Activated CD8-positive, alpha-beta T cell treated with anti-CD3 and anti-CD28 coated beads for 36 hours (primary cell): ENCODE results near the gene TWF2. TPM values are rescaled to one million over a fixed set of nuclear protein-coding genes. Genes with fewer than 3 reads are reported as not detected.

Source experiments
- ATAC-seq: fragments of 200-7000 bp; cut with Tn5 transposase; one replicate; pipeline ENCODE4 v1.10.0; 2021; ENCODE audit warnings: mild to moderate bottlenecking, moderate library complexity
- CTCF ChIA-PET: fragments of 350-600 bp; sonication (Branson Sonifier 250); formaldehyde crosslinking; loops from one replicate; lab custom pipeline; 2021; ENCODE audit warnings: antibody characterized with exemption; lab: Charles Lee
- POLR2A ChIA-PET: fragments of 350-600 bp; sonication (Branson Sonifier 250); formaldehyde crosslinking; loops from one replicate; lab custom pipeline; 2021; ENCODE audit warnings: antibody characterized with exemption; lab: Charles Lee
- DNase-seq: peaks from one replicate; pipeline ENCODE4 v3.0.0-alpha.2; 2020
- H3K27ac Mint-ChIP-seq: one replicate; pipeline ENCODE4 v1.8.0; 2021; ENCODE audit warnings: mild to moderate bottlenecking, mixed read lengths
- H3K27me3 Mint-ChIP-seq: one replicate; pipeline ENCODE4 v1.8.0; 2021; ENCODE audit warnings: mixed read lengths
- H3K36me3 Mint-ChIP-seq: one replicate; pipeline ENCODE4 v1.8.0; 2021; ENCODE audit warnings: low read depth, mixed read lengths
- H3K4me1 Mint-ChIP-seq: one replicate; pipeline ENCODE4 v1.8.0; 2021; ENCODE audit warnings: low read depth, mixed read lengths
- H3K4me3 Mint-ChIP-seq: one replicate; pipeline ENCODE4 v1.8.0; 2021; ENCODE audit warnings: mild to moderate bottlenecking, moderate library complexity, mixed read lengths
- H3K9me3 Mint-ChIP-seq: one replicate; pipeline ENCODE4 v1.8.0; 2021; ENCODE audit warnings: mixed read lengths
- intact Hi-C: fragments of 100-400 bp; cut with micrococcal nuclease; formaldehyde crosslinking; loops from one replicate; pipeline ENCODE4 v1.10.0; 2022
- total RNA-seq, 2 experiments: library from RNA; stranded (reverse); gene quantifications; one replicate each; pipeline ENCODE4 v1.2.3, GENCODE V29; 2021
- TF ChIP-seq, protein P1 (sequence below): fragments of 200-600 bp; IDR thresholded peaks from one replicate; pipeline ENCODE4 v1.8.0; 2022; ENCODE audit warnings: antibody characterized with exemption, mild to moderate bottlenecking

The TWF2 gene
- total RNA-seq, 2 experiments from 2014 or later, result 137 TPM

DNA sequence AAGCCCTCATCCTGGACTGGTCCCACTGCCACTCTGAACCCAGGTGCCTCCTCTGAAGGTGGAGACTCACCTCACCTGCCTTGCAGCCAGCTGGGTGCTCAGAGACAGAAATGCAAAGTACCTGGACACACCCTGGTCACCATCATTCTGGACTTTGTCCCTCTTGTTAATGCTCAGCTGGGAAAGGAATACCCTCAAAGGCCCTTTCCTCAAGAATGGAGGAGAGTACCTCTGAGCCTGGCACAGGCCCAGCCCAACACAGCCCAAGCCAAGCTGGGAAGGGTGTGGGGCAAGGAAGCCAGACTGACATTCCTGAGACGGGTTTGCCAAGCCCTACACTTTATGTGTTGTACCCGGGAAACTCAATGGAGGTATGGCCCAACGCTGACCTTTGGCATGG is 42.0 kb downstream of the TWF2 start:
- peaks cover 26% of the 10 kb centered on the region for H3K36me3 Mint-ChIP-seq
- DNase-seq, result no peak
- H3K27ac Mint-ChIP-seq, result no peak overlapping the region
- H3K9me3 Mint-ChIP-seq, result no peaks in the 10 kb centered on the region
- intact Hi-C loops, result no loop called here
- H3K27me3 Mint-ChIP-seq, result no peaks in the 10 kb centered on the region
- ChIA-PET POLR2A (interaction anchor here (0.5 to 1.2 kb wide), 7 partner anchors 8 to 245 kb away, joined by 3 to 5 read pairs (median 3); partner anchors contain the start of gene POC1A), CTCF (interaction anchor here (0.7 to 2.9 kb wide), 4 partner anchors 13 to 255 kb away, joined by 3 to 21 read pairs (median 4); partner anchors contain the start of gene RRP9)
- H3K4me3 Mint-ChIP-seq, result no peak overlapping the region
- TF ChIP-seq, protein P1, sequence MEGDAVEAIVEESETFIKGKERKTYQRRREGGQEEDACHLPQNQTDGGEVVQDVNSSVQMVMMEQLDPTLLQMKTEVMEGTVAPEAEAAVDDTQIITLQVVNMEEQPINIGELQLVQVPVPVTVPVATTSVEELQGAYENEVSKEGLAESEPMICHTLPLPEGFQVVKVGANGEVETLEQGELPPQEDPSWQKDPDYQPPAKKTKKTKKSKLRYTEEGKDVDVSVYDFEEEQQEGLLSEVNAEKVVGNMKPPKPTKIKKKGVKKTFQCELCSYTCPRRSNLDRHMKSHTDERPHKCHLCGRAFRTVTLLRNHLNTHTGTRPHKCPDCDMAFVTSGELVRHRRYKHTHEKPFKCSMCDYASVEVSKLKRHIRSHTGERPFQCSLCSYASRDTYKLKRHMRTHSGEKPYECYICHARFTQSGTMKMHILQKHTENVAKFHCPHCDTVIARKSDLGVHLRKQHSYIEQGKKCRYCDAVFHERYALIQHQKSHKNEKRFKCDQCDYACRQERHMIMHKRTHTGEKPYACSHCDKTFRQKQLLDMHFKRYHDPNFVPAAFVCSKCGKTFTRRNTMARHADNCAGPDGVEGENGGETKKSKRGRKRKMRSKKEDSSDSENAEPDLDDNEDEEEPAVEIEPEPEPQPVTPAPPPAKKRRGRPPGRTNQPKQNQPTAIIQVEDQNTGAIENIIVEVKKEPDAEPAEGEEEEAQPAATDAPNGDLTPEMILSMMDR, result no peak
- H3K4me1 Mint-ChIP-seq, result peaks cover 43% of the 10 kb centered on the region
- no peak for ATAC-seq

DNA sequence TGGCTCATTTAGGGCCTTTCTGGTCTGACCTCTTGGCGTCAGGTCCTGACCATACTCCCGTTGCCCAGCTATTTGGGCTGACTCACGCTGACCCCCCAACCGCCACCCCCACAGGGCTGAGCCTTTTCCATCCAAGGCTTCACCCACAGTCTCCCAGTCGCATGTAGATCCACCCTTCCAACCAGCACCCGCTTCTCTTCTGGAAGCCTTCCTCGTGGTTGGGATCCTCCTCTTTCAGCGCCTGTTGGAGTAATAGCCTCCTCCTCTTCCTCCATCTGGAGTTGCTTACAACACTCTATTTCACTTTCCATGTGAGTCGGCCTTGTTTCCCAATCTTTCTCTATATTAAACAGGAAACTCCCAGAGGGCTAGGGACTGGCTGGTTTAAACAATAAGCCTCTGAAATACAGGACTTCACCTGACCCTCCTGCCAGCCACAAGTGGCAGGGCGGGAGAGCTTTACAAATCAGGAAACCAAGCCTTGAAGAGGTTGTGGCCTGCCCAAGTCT is 43.1 kb downstream of the TWF2 start:
- H3K27me3 Mint-ChIP-seq, result no peaks in the 10 kb centered on the region
- POLR2A ChIA-PET, result interaction anchor here (0.8 kb wide), 1 partner anchor 250 kb away, joined by 4 read pairs; no protein-coding TSS in a partner anchor
- TF ChIP-seq, protein P1, result no peak
- ATAC-seq (no peak), DNase-seq (no peak)
- H3K36me3 Mint-ChIP-seq, result peaks cover 17% of the 10 kb centered on the region
- no peak overlapping the region for H3K27ac Mint-ChIP-seq
- no peaks in the 10 kb centered on the region for H3K9me3 Mint-ChIP-seq
- CTCF ChIA-PET, result interaction anchor here (1.3 to 2.9 kb wide), 3 partner anchors 25 to 143 kb away, joined by 3 to 21 read pairs (median 3); no protein-coding TSS in a partner anchor
- H3K4me3 Mint-ChIP-seq, result no peak overlapping the region
- peaks cover 33% of the 10 kb centered on the region for H3K4me1 Mint-ChIP-seq
- intact Hi-C loops, result no loop called here

DNA sequence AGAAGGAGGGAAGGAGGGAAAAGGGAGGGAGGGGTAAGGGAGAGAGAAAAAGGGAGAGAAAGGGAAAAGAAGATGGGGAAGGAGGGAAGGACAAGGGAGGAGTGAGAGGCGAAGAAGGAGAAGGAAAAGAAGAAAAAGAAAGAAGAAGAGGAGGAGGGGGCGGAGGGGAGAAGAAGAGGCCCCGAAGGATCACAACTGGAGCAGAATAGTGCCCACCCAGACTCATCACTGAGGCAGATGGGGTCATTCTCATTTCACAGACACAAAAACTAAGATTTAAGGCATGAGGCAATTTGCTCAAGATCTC is 43.7 kb downstream of the TWF2 start:
- Mint-ChIP-seq H3K36me3 (peaks cover 15% of the 10 kb centered on the region), H3K27ac (no peak overlapping the region), H3K9me3 (no peaks in the 10 kb centered on the region), H3K4me3 (no peak overlapping the region), H3K4me1 (peaks cover 30% of the 10 kb centered on the region), H3K27me3 (no peaks in the 10 kb centered on the region)
- ChIA-PET POLR2A (no interaction called here), CTCF (interaction anchor here (1.3 to 2.9 kb wide), 2 partner anchors 25 to 144 kb away, joined by 3 to 21 read pairs; no protein-coding TSS in a partner anchor)
- ATAC-seq (no peak), DNase-seq (no peak)
- intact Hi-C loops, result no loop called here
- TF ChIP-seq, protein P1, result no peak

DNA sequence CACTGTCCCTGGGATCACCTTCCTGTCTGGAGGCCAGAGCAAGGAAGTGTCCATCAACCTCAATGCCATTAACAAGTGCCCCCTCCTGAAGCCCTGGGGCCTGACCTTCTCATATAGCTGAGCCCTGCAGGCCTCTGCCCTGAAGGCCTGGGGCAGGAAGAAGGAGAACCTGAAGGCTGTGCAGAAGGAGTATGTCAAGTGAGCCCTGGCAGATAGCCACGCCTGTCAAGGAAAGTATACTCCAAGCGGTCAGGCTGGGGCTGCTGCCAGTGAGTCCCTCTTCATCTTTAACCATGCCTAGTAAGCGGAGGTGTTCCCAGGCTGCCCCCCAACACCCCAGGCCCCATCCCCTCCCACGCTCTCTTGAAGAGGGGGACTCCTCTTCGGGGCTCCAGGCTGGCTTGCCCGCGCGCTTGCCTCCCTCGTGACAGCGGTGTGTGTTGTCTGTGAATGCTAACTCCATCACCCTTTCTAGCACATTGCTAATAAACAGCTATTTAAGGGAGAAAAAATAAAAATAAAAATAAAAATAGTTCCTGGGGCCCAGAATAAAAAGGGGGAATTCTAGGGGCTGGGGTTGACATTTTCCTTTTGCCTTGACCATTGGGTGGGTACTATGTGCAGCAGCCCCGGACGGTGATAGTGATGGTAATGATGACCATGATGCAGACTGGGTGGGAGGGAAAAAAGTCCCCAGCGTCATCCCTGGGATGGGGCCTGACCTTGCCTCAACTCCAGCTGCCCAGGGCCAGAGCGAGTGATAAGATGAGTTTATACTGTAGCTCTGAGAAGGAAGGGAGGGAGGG is 44.3 kb downstream of the TWF2 start:
- intact Hi-C loops, result no loop called here
- ChIA-PET POLR2A (no interaction called here), CTCF (interaction anchor here (1.3 kb wide), 1 partner anchor 145 kb away, joined by 3 read pairs; no protein-coding TSS in a partner anchor)
- DNase-seq, result no peak
- Mint-ChIP-seq H3K4me1 (peaks cover 27% of the 10 kb centered on the region), H3K9me3 (no peaks in the 10 kb centered on the region), H3K27ac (no peak overlapping the region), H3K27me3 (no peaks in the 10 kb centered on the region), H3K4me3 (no peak overlapping the region), H3K36me3 (peaks cover 12% of the 10 kb centered on the region)
- TF ChIP-seq, protein P1, result no peak
- ATAC-seq, result no peak

DNA sequence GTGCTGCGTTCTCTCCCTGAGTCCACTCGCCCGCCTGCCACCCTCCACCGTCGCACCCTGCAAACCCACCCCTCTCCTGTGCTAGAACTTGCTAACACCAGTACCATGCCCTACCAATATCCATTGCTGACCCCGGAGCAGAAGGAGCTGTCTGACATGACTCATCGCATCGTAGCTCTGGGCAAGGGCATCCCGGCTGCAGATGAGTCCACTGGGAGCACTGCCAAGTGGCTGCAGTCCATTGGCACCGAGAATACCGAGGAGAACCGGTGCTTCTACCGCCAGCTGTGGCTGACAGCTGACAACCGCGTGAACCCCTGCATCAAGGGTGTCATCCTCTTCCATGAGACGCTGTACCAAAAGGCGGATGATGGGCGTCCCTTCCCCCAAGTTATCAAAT is 45.9 kb downstream of the TWF2 start:
- Mint-ChIP-seq H3K9me3 (no peaks in the 10 kb centered on the region), H3K27ac (no peak overlapping the region), H3K27me3 (no peaks in the 10 kb centered on the region), H3K4me1 (peaks cover 20% of the 10 kb centered on the region), H3K36me3 (no peaks in the 10 kb centered on the region), H3K4me3 (no peak overlapping the region)
- ATAC-seq (no peak), DNase-seq (no peak)
- intact Hi-C loops, result no loop called here
- TF ChIP-seq, protein P1, result no peak
- POLR2A ChIA-PET, result no interaction called here
- CTCF ChIA-PET, result interaction anchor here (1.0 to 1.2 kb wide), 3 partner anchors 38 to 221 kb away, joined by 3 read pairs; partner anchors contain the start of gene POC1A
